HG03457 (cell line): ENCODE measurements around the gene MXRA8.

Experiments used
- ATAC-seq: cut with Tn5 transposase; IDR thresholded peaks from one replicate; pipeline ENCODE4 v1.9.1; 2021; ENCODE audit warnings: moderate number of reproducible peaks; ENCODE audit not compliant: unreplicated experiment

The MXRA8 gene

DNA sequence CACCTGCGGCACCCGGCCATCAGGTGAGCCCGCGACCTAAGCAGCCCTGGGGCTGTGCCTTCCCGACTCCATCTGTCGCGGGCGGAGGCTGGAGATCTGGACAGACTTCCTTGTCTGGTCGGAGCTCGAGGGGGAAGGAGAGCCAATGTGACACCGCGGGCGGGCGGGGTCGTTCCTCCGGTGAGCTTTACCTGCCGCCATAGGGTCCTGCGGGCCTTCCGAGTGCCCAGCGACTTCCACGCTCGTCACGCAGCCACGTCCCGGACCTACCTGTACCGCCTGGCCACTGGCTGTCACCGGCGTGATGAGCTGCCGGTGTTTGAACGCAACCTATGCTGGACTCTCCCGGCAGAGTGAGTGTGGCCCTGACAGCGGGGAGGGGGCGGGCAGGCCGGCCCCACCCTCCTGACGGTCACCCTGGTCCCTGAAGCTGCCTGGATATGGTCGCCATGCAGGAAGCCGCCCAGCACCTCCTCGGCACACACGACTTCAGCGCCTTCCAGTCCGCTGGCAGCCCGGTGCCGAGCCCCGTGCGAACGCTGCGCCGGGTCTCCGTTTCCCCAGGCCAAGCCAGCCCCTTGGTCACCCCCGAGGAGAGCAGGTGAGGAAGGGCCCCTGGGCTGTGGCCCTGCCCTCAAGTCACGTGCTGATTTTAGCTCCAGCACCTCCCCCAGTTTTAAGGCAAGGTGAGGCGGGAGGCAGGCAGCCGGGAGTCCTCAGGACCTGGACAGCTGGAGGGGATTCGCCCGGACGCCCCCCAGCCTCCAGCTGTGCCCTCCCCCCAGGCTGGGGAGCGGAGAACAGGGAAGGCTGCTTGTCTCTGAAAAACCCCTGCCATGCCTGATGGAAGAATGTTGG, 48.9 kb downstream of the MXRA8 start:
- ATAC-seq: no peak

DNA sequence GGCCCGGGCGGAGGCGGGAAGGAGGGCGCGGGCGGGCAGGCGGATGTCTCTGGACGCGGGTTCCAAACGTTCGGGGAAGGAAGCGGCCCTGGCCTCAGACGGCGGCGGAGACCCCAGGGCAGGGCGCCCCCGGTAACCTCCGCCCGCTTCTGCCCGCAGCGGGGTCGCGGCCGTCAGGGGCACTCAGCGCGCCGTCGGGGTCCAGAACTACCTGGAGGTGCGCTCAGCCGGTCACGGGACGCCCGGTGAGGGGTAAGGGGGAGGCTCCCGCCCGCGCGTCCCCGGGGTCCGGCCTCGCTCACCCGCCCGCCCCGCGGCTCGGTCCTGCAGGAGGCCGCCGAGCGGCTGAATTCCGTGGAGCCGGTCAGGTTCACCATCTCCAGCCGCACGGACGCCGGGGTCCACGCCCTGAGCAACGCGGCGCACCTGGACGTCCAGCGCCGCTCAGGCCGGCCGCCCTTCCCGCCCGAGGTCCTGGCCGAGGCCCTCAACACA, 49.6 kb downstream of the MXRA8 start:
- peak; percentile 5 for ATAC-seq

DNA sequence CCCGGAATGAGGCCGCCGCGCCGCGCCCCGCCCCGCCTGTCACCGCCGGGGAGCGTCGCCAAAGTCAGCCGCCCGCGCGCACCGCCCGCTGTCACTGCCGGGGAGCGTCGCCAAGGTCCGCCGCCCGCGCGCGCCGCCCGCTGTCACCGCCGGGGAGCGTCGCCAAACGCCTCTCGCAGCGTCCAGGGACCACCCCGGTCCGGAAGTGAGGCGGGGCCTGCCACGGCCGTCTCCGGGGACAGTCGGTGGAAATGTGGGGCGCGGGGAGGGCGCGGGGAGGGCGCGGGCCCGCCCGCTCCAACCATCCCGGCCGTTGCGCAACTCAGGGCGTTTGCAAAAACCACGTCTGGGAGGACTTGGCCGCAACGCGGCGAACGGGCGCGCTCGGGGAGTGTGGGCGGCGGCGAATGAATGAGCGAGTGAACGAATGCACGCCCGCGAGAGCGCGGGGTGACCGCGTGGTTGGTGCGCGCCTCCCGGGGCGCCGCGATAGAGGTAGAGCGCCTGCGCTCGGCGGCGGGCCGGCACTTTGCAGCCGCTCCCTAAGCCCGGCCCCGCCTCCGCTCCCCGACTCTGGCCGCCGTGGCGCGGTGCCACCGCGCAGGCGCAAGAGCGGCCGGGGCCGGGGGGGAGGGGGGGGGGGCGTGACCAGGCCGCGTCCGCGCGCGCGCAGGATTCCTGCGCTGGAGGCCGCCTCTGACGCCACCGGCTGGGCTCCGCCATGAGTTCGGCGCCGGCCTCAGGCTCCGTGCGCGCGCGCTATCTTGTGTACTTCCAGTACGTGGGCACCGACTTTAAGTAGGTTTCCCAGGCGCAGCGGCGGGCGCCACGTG, 50.2 kb downstream of the MXRA8 start, which contains the start of the genes ACAP3 and PUSL1:
Gene ACAP3 (minus strand): TSS at position 8 of the 833 bp plus-strand sequence. CDS start 115 bp downstream, outside the sequence.
Gene PUSL1 (plus strand): TSS at position 675 of the 833 bp plus-strand sequence. CDS start 47 bp downstream, at position 722.
- ATAC-seq: peak; percentile 44

DNA sequence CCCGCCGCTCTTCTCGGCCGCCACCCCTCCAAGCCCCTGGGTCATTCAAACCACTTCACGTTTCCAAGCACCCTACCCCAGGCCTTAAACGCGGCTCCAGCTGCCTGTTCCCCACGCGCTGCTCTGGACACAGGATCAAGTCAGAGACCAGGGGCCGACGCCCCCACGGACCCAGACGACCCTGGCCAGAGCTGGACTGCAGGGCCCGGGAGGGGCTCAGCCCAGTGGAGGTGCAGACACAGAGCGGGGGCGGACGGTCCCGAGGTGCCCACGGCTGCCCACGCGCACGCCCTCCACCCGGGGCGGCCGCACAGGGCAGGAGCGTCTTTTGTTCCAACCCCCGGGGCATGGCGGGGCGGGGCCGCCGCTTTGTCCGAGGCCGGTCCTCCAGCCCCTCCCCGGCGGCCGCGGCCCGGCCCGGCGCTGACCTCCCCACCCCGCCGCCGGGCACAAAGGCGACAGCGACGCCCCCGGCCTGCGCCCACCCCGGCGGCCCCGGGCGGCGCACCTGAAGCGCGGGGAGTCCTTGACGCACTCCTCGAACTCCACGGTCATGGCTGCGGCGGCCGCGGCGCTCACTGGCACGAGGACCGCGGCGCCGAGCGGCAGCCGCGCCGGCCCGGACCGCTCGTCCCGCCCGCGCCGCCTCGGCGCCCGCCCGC, 51.0 kb downstream of the MXRA8 start:
- peak; percentile 8 for ATAC-seq

DNA sequence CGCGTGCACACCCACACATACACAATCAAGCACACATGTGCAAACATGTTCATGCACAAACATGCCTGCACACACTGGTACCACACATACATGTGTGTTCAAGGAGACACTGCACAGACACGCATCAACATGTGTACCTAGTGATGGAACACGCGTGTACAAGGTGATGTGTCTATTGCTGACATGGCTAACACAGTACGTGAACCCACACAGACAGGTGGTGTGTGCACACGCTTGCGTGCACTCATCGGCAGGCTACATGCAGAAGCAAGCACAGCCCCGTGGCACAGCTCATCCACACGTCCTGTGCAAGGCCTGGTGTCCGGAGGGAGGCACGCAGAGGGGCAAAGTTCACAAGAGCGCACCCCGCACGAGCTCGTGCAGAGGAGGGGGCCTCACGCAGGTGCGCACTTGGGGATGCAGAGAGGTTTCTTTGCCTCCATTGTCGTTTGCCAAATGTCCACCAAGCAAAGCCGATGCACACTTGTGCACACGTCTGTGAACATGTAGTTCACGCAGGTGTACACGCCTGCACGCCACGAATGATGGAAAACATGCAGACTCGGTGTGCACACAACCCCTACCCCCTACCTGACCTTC, 51.6 kb downstream of the MXRA8 start:
- ATAC-seq: no peak

DNA sequence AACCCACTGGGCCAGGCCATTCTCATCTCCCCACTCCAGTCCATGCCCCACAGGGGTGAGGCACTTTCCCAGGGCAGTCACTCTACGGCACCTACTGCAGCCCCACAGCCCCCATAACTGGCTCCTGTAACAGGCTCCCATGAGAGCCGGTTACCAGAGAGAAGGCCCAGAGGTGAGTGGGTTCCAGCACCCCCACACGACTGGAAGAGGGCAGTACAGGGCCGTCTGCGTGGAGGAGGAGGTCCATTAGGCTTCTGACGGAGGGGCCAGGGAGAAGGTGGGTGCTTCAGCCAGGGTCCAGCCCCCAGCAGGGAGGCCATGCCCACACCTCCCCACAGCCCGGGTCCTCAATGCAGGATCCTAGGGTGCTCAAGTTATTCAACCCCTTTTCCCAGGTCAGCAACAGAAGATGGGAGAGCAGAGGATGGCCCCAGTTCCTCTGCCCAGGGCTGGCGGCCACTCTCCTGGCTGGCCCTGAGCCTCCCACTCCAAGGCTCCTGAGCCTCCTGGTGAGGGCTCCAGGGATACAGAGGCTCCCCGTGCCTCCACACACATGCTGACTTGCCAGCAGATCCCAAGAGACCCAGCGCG, 52.2 kb downstream of the MXRA8 start:
- ATAC-seq: no peak

DNA sequence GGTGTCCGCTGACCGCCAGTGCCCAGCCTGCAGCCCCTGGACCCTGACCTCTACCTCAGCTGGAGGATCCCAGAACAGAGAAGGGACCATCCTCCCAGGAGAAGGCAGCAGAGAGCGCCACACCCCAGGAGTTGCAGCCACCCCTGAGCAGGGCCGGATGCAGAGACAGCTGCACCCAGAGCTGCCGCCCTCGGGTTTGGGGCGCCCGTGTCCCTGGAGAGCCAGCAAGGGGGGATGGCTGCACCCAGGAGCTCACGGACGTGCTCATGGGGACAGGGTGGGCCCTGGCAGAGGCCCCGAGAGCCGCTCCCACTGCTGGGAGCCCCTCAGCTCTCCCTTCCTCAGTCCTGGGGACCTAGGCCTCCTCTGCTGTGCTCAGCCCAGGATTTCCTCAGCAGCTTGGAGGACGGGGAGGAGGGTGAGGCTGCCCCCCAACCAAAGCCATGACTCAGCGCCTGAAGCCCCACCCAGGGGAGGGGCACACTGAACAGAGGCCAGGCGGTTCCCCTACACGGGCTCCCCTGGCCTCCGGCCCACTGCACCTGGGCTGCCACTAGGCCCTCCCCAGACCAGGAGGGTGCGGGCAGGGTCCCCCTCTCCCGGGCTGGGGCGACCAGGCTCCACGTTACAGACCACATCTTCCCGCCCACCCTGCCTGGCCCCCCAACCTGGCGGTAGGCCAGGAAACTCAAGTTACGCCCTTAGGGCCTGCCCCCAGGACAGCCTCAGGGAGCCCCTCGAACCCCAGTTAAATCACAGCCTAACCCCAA, 52.9 kb downstream of the MXRA8 start:
- ATAC-seq: no peak

DNA sequence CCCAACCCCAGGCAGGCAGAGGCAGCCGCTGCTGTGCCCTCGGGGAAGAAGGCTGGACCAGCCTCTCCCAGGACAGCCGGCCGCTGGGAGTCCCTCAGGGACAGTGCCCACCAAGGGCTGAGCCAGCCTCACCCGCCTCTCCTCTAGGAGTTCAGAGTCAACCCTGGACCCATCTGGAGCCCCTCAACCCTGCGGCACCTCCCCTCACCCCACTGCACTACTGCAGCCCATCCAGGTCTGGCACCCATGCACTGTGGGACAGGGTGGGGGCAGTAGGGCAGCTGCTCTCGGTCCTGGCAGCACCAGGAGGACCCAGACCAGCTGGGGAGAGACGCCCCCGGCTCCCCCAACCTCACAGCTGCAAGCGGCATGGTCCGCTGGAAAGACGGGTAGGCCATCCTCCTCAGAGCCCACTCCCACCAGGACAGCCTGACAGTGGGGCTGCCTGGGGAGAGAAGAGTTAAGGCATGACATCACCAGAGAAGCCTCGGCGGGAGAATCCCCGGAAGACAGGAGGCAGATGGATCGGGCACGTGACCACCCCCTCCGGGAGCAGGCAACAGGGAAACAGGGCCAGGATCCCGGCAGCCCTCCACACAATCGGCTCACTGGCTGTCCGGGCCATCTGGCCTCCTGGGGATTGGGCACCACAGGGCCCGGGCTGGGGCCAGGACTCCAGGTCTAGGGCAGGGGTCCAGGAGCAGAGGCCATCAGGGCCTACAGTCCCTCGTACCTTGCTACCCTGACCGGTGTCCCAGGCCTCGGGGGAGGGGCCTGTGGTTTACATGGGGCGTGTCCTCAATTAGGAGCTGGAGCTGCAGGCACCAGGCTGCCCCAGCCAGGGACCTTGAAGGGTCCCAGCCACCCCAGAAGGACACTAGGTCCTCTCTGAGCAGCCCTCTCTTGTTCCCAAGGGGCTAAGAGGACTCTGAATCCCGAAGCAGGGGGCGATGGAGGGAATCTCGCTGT, 53.7 kb downstream of the MXRA8 start:
- ATAC-seq: no peak

DNA sequence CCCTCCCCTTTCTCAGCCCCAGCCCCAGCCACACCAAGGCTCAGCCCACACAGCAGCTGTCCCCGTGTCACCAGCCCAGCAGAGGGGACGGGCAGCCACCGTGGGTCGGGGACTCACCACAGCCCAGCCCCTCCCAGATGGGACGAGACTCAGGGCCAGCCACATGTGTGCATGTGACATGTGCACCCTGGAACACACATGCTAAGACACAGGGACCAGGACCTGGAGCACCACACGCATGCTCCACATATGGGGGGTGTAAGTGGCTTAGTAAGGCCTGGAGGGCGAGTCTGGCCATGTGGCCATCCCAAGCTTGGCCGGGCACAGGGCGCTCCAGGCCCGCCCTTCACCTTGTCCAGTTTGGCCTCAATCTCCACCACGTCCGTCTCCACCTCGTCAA, 54.6 kb downstream of the MXRA8 start:
- no peak for ATAC-seq

DNA sequence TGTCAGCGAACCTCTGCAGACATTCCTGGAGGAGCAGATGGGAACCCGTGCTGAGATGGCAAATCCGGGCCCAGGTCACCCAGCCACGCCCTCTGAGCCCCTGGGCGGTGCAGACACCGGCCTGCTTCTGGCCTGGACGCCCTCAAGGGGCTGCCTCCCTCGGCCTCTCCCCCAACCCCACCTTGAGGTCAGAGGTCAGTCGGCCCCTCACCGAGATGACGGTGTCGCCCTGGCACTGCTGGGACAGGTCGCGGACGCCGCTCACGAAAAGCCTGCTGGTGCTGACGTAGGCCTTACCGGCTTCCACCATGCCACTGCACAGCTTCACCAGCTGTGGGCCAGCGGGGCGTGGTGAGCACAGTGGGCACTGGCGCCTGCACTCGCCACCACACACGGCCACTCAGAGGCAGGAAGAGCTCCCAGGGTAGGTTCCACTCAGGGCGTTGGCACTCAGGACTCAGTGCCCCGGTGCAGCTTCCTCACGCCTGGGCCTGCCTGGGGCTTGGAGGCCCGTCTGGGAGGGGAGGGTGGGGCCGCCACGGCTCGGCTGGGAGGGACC, 55.3 kb downstream of the MXRA8 start:
- no peak for ATAC-seq
